Panc1 (cell line): ENCODE results near the gene NFATC3. TPM values are rescaled to one million over a fixed set of nuclear protein-coding genes. Genes with fewer than 3 reads are reported as not detected.

Experiments used
- ATAC-seq: fragments of 200-7000 bp; cut with Tn5 transposase; 2 replicates; pipeline ENCODE4 v1.9.1; 2020; ENCODE audit warnings: mild to moderate bottlenecking, moderate library complexity
- BruUV-seq: library from RNA; stranded (reverse); fragments of 400-500 nt; replicated peaks from 2 replicates; lab custom pipeline; 2021; lab: Mats Ljungman, UMichigan
- CTCF ChIA-PET: fragments of 300-600 bp; sonication (Branson Sonifier 250); formaldehyde crosslinking; loops from one replicate; lab custom pipeline; 2022; ENCODE audit warnings: antibody characterized with exemption; lab: Charles Lee
- POLR2A ChIA-PET: fragments of 300-600 bp; sonication (Branson Sonifier 250); formaldehyde crosslinking; loops from one replicate; lab custom pipeline; 2022; ENCODE audit warnings: antibody characterized with exemption; lab: Charles Lee
- DNase-seq: peaks from one replicate; pipeline ENCODE4 v3.0.0-alpha.2; 2010; ENCODE audit warnings: low read depth, low spot score
- H3K27ac ChIP-seq: 2 replicates; pipeline ENCODE4 v1.5.1; 2011; ENCODE audit warnings: mild to moderate bottlenecking, low read length, inconsistent platforms
- H3K27me3 ChIP-seq: fragments of 200-500 bp; sonication (Bioruptor generic); 2 replicates; pipeline ENCODE4 v1.6.0; 2014; ENCODE audit warnings: low read length, inconsistent platforms; ENCODE audit not compliant: control insufficient read depth, insufficient read depth
- H3K36me3 ChIP-seq: fragments of 200-500 bp; sonication (Bioruptor generic); 2 replicates; pipeline ENCODE4 v1.5.1; 2014; ENCODE audit warnings: inconsistent platforms, mild to moderate bottlenecking, low read length, moderate library complexity; ENCODE audit not compliant: control insufficient read depth, insufficient read depth
- H3K4me1 ChIP-seq: 2 replicates; pipeline ENCODE4 v1.5.1; 2011; ENCODE audit warnings: inconsistent platforms, mild to moderate bottlenecking, low read length, moderate library complexity; ENCODE audit not compliant: control insufficient read depth, insufficient read depth
- H3K4me3 ChIP-seq, 2 experiments: 2 replicates each; pipeline ENCODE4 v1.5.1; 2011 to 2012; ENCODE audit warnings: low read depth in 2 of 2, low read length in 2 of 2, mild to moderate bottlenecking in 2 of 2, inconsistent platforms in 1 of 2, moderate library complexity in 1 of 2
- H3K9me3 ChIP-seq: fragments of 200-500 bp; sonication (Bioruptor generic); 2 replicates; pipeline ENCODE4 v1.5.1; 2014; ENCODE audit warnings: low read depth, mild to moderate bottlenecking, inconsistent platforms, low read length, moderate library complexity; ENCODE audit not compliant: control insufficient read depth, insufficient read depth
- POLR2AphosphoS5 ChIP-seq: IDR thresholded peaks from 2 replicates; pipeline ENCODE4 v1.6.1; 2012; ENCODE audit warnings: mild to moderate bottlenecking, low read depth, low read length, moderate library complexity
- SIN3A ChIP-seq: IDR thresholded peaks from 2 replicates; pipeline ENCODE4 v1.6.1; 2012; ENCODE audit warnings: low read depth, mild to moderate bottlenecking, low read length, moderate library complexity, borderline replicate concordance; ENCODE audit not compliant: insufficient read depth
- TCF7L2 ChIP-seq: IDR thresholded peaks from 2 replicates; pipeline ENCODE4 v1.6.1; 2011; ENCODE audit warnings: mild to moderate bottlenecking, low read depth, low read length, inconsistent platforms
- in situ Hi-C: cut with HindIII; loops from 2 replicates; pipeline ENCODE4 v1.10.0; 2016; ENCODE audit warnings: low sequenced_read_pairs, low pct_unique_long_range_greater_than_20kb
- intact Hi-C: fragments of 100-400 bp; cut with micrococcal nuclease; formaldehyde crosslinking; loops from one replicate; pipeline ENCODE4 v1.10.0; 2022; ENCODE audit not compliant: unreplicated experiment
- total RNA-seq: library from RNA; stranded (reverse); gene quantifications from one replicate; pipeline ENCODE4 v1.2.1, GENCODE V29; 2021; ENCODE audit not compliant: unreplicated experiment
- TF ChIP-seq, protein P1 (sequence below), 2 experiments: IDR thresholded peaks; 2 replicates each; pipeline ENCODE4 v1.6.1; 2011 to 2012; ENCODE audit warnings: low read depth in 2 of 2, control low read depth in 1 of 2, low read length in 1 of 2, mild to moderate bottlenecking in 1 of 2, moderate library complexity in 1 of 2; ENCODE audit not compliant: insufficient read depth in 1 of 2
- TF ChIP-seq, protein P2 (sequence below): fragments of 450-650 bp; IDR thresholded peaks from 2 replicates; pipeline ENCODE4 v1.5.1; 2017; ENCODE audit warnings: mild to moderate bottlenecking

NFATC3 gene
- total RNA-seq, 1 experiment from 2014 or later: 24.8 TPM

DNA sequence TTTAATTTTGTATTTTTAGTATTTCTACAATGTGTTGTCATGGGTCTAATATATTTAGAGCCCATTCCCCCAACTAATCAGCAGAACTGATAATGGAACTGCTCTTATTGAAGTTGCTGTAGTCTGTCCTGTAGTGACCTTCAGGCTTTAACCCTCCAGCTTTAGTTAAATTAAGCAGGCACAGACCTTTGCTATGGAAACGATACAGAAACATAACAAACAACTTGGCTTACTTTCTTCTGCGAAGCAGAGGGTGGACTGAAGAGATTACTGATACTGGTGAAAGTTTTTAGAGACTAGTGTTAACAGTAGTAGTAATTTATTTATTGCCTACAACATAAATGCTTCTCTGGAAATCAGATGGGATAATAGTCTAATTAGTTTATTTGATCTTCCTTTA, 61.4 kb downstream of the NFATC3 start:
- H3K36me3 ChIP-seq: no peaks in the 10 kb centered on the region
- CTCF ChIA-PET: no interaction called here
- no peak overlapping the region for H3K27ac ChIP-seq

DNA sequence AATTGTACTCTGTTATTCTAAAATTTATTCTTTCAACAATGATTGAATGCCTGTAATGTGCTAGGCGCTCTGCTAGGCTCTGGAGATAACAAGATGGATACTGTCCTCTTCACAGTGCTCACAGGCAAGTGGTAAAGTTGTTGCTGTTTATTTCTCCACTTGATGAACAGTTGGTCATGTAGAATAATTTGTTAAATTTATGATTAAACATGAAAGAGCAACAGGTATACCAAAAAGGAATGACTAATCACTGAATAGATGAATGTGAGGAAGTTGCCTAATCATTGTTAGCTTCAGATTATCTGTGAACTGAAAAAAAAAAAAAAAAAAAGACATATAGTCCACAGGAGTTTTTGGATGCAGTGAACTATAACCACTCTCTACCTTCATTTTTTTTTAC, 62.3 kb downstream of the NFATC3 start:
- POLR2A ChIA-PET: interaction anchor here (0.6 kb wide), 1 partner anchor 77 kb away, joined by 6 read pairs; no protein-coding TSS in a partner anchor
- TF ChIP-seq POLR2AphosphoS5 (no peak), TCF7L2 (no peak), SIN3A (no peak)
- TF ChIP-seq, protein P1, sequence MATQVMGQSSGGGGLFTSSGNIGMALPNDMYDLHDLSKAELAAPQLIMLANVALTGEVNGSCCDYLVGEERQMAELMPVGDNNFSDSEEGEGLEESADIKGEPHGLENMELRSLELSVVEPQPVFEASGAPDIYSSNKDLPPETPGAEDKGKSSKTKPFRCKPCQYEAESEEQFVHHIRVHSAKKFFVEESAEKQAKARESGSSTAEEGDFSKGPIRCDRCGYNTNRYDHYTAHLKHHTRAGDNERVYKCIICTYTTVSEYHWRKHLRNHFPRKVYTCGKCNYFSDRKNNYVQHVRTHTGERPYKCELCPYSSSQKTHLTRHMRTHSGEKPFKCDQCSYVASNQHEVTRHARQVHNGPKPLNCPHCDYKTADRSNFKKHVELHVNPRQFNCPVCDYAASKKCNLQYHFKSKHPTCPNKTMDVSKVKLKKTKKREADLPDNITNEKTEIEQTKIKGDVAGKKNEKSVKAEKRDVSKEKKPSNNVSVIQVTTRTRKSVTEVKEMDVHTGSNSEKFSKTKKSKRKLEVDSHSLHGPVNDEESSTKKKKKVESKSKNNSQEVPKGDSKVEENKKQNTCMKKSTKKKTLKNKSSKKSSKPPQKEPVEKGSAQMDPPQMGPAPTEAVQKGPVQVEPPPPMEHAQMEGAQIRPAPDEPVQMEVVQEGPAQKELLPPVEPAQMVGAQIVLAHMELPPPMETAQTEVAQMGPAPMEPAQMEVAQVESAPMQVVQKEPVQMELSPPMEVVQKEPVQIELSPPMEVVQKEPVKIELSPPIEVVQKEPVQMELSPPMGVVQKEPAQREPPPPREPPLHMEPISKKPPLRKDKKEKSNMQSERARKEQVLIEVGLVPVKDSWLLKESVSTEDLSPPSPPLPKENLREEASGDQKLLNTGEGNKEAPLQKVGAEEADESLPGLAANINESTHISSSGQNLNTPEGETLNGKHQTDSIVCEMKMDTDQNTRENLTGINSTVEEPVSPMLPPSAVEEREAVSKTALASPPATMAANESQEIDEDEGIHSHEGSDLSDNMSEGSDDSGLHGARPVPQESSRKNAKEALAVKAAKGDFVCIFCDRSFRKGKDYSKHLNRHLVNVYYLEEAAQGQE (IDR thresholded peaks at IDR 0.05; ENCODE audit: insufficient read depth in 1 of 2, low read depth in 2 of 2, low read length in 1 of 2): no peak
- TF ChIP-seq, protein P2, sequence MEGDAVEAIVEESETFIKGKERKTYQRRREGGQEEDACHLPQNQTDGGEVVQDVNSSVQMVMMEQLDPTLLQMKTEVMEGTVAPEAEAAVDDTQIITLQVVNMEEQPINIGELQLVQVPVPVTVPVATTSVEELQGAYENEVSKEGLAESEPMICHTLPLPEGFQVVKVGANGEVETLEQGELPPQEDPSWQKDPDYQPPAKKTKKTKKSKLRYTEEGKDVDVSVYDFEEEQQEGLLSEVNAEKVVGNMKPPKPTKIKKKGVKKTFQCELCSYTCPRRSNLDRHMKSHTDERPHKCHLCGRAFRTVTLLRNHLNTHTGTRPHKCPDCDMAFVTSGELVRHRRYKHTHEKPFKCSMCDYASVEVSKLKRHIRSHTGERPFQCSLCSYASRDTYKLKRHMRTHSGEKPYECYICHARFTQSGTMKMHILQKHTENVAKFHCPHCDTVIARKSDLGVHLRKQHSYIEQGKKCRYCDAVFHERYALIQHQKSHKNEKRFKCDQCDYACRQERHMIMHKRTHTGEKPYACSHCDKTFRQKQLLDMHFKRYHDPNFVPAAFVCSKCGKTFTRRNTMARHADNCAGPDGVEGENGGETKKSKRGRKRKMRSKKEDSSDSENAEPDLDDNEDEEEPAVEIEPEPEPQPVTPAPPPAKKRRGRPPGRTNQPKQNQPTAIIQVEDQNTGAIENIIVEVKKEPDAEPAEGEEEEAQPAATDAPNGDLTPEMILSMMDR: no peak
- DNase-seq: no peak
- in situ Hi-C loops (no loop called here), intact Hi-C loops (no loop called here)
- Histone ChIP-seq H3K27me3 (no peaks in the 10 kb centered on the region), H3K4me1 (no peaks in the 10 kb centered on the region), H3K4me3 (no peak overlapping the region), H3K9me3 (no peaks in the 10 kb centered on the region), H3K36me3 (no peaks in the 10 kb centered on the region), H3K27ac (no peak overlapping the region)
- CTCF ChIA-PET: no interaction called here
- ATAC-seq: no peak
- BruUV-seq: no TSS peak

More for the DNA sequence above, 61.4 kb downstream of the NFATC3 start:
- no peak for TF ChIP-seq TCF7L2
- TF ChIP-seq, protein P2: no peak
- no peak for TF ChIP-seq POLR2AphosphoS5
- no peak for TF ChIP-seq SIN3A
- TF ChIP-seq, protein P1 (IDR thresholded peaks at IDR 0.05; ENCODE audit: insufficient read depth in 1 of 2, low read depth in 2 of 2, low read length in 1 of 2): no peak
- no peak for ATAC-seq
- no TSS peak for BruUV-seq
- no peak for DNase-seq
- Histone ChIP-seq H3K4me1 (no peaks in the 10 kb centered on the region), H3K27me3 (no peaks in the 10 kb centered on the region), H3K4me3 (no peak overlapping the region), H3K9me3 (no peaks in the 10 kb centered on the region)
- POLR2A ChIA-PET: no interaction called here
- intact Hi-C loops (no loop called here), in situ Hi-C loops (no loop called here)
